Astrocyte of the spinal cord (primary cell): ENCODE data around the gene ASCL5.

Experiments
- DNase-seq: peaks from one replicate; pipeline ENCODE4 v3.0.0; 2011; ENCODE audit warnings: low read depth, low spot score
- H3K4me3 ChIP-seq: 2 replicates; pipeline ENCODE4 v1.5.1; 2011; ENCODE audit warnings: low read depth, mild to moderate bottlenecking, low read length, moderate library complexity
- CTCF ChIP-seq: IDR thresholded peaks from 2 replicates; pipeline ENCODE4 v1.5.1; 2012; ENCODE audit warnings: low read depth, mild to moderate bottlenecking, low read length, inconsistent platforms
- in situ Hi-C: cut with HindIII; loops from 2 replicates; pipeline ENCODE4 v1.10.0; 2017; ENCODE audit warnings: low sequenced_read_pairs

Gene ASCL5

DNA sequence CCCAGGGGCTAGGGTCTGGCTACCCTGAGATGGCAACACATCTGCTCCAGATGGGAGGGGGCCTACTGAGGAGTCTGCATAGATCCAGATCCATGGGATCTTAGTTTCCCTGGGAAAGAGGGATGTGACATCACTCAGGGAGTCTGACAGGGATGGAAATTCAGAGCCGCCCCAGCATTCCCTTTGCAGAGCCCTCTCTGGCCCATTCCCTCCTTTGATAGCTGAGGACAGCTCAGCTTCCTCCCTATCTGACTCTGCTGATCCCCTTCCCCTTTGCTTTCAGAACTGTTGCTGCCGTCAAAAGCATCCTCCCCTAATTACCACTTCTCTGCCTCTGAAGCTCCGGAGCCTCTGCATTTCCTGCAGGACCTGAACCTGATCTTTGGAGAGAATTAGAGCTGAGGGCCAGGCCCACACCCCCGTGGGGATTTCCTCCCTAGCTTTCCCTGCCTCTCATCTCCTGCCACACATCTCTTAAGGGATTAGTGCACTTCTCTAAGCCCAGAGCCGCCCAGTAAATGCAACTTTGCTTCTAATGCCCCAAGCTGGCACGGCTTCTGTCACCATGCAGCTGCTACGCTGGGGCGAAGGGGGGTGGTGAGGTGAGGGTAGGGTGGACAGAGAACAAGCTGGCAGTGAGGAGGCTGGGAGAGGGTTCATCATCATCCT is 9.5 kb upstream of the ASCL5 start:
- TF ChIP-seq CTCF = no peak

DNA sequence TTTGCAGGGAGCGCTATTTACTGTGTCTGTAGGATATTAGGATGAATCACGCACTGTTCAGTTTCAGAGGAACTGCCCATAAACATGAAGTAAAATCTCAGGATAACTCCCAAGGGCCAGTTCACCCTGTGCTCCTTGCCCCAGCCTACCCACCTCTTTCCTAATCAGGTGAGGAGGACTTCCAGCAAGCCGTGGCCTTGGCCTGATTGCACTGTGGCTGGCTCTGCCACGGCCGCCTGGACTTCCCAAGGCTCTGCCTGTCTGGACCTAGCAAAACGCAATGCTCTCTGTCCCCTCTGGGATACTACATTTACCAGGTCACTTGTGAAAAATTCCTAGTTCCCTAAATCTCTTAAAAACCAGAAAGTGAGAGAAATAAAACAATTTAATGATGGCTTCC is 7.4 kb upstream of the ASCL5 start:
- no peak for TF ChIP-seq CTCF
- H3K4me3 ChIP-seq = no peak overlapping the region
- in situ Hi-C loops = no loop called here
- DNase-seq = no peak

More for the DNA sequence above, 9.5 kb upstream of the ASCL5 start:
- H3K4me3 ChIP-seq = no peak overlapping the region
- in situ Hi-C loops = no loop called here
- DNase-seq = no peak

DNA sequence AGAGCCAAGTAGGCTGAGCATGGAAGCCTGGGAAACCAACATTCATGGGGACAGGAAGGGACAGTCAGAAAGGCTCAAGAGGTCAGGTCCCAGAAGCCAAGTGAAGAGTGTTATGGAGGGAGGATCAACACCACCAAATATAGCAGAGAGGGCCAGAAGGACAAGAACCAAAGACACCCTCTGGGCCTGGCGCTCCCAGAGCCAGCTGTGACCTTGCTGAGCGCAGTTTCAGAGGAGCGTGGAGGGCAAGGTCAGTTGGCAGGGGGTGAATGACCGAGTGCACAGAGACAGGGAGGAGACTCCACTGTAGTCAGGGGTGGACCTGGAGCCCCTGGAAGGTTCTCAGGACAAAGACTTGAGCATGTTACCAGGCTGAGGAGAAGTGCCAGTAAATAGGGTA is 4.4 kb upstream of the ASCL5 start:
- DNase-seq = no peak
- H3K4me3 ChIP-seq = no peak overlapping the region
- in situ Hi-C loops = no loop called here
- no peak for TF ChIP-seq CTCF

DNA sequence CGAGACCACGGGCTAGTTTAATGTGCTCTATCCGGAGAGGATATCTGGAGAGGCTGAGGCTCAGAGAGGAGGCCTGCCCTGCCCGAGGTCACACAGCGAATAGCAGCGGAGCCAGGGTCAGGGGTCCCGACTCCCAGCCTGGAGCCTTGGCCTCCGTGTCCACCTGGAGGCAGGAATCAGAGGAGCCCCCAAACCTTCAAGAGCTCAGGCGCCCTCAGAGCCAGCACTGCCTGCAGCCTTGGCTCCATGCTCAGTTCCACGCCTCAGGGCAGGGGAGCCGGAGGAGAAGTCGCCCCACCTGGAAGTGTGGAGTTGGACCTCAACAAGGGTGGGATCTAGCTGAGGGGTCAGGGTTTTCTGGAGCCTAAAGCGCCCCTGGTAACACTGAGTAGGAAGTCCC is 2.0 kb upstream of the ASCL5 start:
- in situ Hi-C loops = no loop called here

DNA sequence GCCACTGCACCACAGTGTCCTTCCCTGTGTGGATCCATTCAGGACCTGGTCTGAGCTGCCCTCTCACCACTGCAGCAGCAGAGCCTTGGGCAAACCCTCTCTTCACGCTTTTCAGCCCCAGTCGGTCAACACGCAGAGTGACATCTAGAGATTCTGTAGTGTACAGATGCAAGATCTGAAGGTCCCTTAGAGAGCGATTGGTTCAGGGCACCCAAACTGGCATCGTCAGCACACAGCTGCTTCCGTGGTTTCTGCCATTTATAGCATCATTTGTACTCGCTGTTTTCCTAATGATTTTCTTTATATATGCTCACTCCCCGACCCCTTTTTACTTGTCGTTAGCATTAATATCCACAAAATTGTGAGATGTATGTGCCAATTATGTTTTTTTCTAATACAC is 1.5 kb upstream of the ASCL5 start:
- H3K4me3 ChIP-seq = no peak overlapping the region

More for the DNA sequence above, 2.0 kb upstream of the ASCL5 start:
- no peak for DNase-seq
- TF ChIP-seq CTCF = no peak
- H3K4me3 ChIP-seq = no peak overlapping the region

GRCh38 chr1:201127755-201128455 is 921 bp upstream of the ASCL5 start:
- TF ChIP-seq CTCF = no peak
- peak; percentile 59 for DNase-seq
- in situ Hi-C loops = no loop called here
- no peak overlapping the region for H3K4me3 ChIP-seq

More for the DNA sequence above, 1.5 kb upstream of the ASCL5 start:
- TF ChIP-seq CTCF = no peak
- no peak for DNase-seq
- in situ Hi-C loops = no loop called here
